OCI-LY1 (cell line): Measurements from ENCODE around the gene SLC6A3.

ENCODE experiments used
- H2AFZ ChIP-seq: fragments of 200-600 bp; sonication (generic), shearing (Covaris generic); 2 replicates; pipeline ENCODE4 v1.6.0; 2014; ENCODE audit warnings: antibody characterized with exemption, mild to moderate bottlenecking, low read length
- H3F3A ChIP-seq: fragments of 200-600 bp; sonication (generic), shearing (Covaris generic); 2 replicates; pipeline ENCODE4 v1.6.0; 2014; ENCODE audit warnings: mild to moderate bottlenecking, antibody characterized with exemption, low read length, moderate library complexity; ENCODE audit not compliant: insufficient read depth
- H3K27ac ChIP-seq: fragments of 200-600 bp; sonication (generic); 2 replicates; pipeline ENCODE4 v1.5.1; 2014; ENCODE audit warnings: low read length, mixed run types, mild to moderate bottlenecking, low read depth; ENCODE audit not compliant: poor library complexity, severe bottlenecking
- H3K27me3 ChIP-seq: fragments of 200-600 bp; sonication (generic); 2 replicates; pipeline ENCODE4 v1.6.0; 2014; ENCODE audit warnings: antibody characterized with exemption, mild to moderate bottlenecking, low read length, moderate library complexity; ENCODE audit not compliant: insufficient read depth
- H3K36me3 ChIP-seq: fragments of 200-600 bp; sonication (generic); 2 replicates; pipeline ENCODE4 v1.6.1; 2014; ENCODE audit warnings: mild to moderate bottlenecking, antibody characterized with exemption, low read length, moderate library complexity, mixed read lengths; ENCODE audit not compliant: insufficient read depth
- H3K4me1 ChIP-seq: fragments of 200-600 bp; sonication (generic); 2 replicates; pipeline ENCODE4 v1.5.1; 2014; ENCODE audit warnings: mild to moderate bottlenecking, low read length, moderate library complexity; ENCODE audit not compliant: insufficient read depth, severe bottlenecking
- H3K4me2 ChIP-seq: fragments of 200-600 bp; sonication (generic), shearing (Covaris generic); 2 replicates; pipeline ENCODE4 v1.6.1; 2014; ENCODE audit warnings: low read length
- H3K4me3 ChIP-seq: fragments of 200-600 bp; sonication (generic); 2 replicates; pipeline ENCODE4 v1.5.1; 2014; ENCODE audit warnings: low read length, low read depth, mild to moderate bottlenecking, mixed read lengths; ENCODE audit not compliant: poor library complexity, severe bottlenecking
- H3K79me2 ChIP-seq: fragments of 200-600 bp; shearing (Covaris generic); 2 replicates; pipeline ENCODE4 v1.6.1; 2016; ENCODE audit warnings: mixed run types, low read length, mixed read lengths; ENCODE audit not compliant: insufficient read depth
- H3K9ac ChIP-seq: fragments of 200-600 bp; sonication (generic), shearing (Covaris generic); 2 replicates; pipeline ENCODE4 v1.6.1; 2014; ENCODE audit warnings: mild to moderate bottlenecking, low read length, mixed read lengths
- H3K9me2 ChIP-seq: fragments of 200-600 bp; sonication (generic), shearing (Covaris generic); 2 replicates; pipeline ENCODE4 v1.6.1; 2014; ENCODE audit warnings: low read depth, mild to moderate bottlenecking, low read length, mixed read lengths
- H3K9me3 ChIP-seq: fragments of 200-600 bp; shearing (Covaris generic); 2 replicates; pipeline ENCODE4 v1.6.1; 2014; ENCODE audit warnings: low read length, mixed read lengths
- H4K20me1 ChIP-seq: fragments of 200-600 bp; sonication (generic), shearing (Covaris generic); 2 replicates; pipeline ENCODE4 v1.6.0; 2016; ENCODE audit warnings: mild to moderate bottlenecking, low read length; ENCODE audit not compliant: insufficient read depth
- CTCF ChIP-seq: fragments of 200-600 bp; sonication (generic), shearing (Covaris generic); IDR thresholded peaks from 2 replicates; pipeline ENCODE4 v1.5.1; 2017; ENCODE audit warnings: mild to moderate bottlenecking, antibody characterized with exemption, low read length, moderate library complexity, mixed read lengths
- EZH2 ChIP-seq: fragments of 200-600 bp; sonication (generic), shearing (Covaris generic); IDR thresholded peaks from 2 replicates; pipeline ENCODE4 v1.8.0; 2017; ENCODE audit warnings: borderline replicate concordance, mixed run types, mild to moderate bottlenecking, antibody characterized with exemption, low read length, moderate library complexity, mixed read lengths

The SLC6A3 gene

DNA sequence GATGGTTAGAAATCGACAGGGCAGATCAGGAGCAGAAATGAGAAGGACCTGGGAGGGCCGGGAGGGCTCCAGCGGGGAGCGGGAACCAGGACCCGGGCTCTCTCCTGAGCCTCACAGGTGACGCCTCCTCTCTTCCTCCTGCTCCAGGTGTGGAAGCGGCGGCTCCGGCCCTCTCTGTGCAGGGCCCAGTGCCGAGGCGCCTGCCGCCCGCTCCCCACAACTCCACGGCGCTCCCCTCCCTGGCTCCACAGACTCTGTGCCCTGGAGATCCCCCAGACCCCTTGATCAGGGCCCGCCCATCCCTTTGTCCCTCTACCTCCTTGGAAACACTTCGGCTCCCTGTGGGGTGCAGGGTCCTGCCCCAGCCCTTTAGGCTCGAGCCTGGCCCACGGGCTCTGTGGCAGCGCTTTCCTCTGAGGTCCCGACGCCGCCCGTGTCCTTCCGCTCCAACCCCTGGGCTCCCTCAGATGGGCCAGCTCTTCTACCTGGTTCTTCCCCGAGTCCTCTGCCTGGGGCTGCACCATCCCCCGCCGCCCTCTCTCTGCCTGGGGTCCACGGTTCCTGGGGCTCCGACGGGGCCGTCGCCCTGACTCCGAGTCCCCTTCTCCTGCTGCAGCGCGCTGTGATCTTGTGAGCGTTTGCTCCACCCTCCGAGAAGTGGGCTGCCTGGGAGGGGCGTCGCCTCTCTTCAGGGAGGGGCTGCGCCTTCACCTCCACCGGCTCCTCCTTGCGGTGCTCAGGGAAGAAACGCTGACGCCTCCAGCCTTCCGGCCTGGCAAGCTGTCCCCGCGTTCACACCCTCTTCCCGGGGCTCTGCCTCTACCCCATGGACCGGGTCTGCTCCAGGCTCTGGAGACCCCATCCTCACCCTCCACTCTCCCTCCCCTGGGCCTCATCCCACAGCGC, 22.4 kb upstream of the SLC6A3 start:
- Histone ChIP-seq H3K9me2 (no peaks in the 10 kb centered on the region), H3K9me3 (no peaks in the 10 kb centered on the region), H3K79me2 (no peaks in the 10 kb centered on the region), H3K4me2 (no peak overlapping the region), H3K27me3 (no peaks in the 10 kb centered on the region), H3F3A (no peaks in the 10 kb centered on the region), H3K9ac (no peak overlapping the region), H3K36me3 (0 out of 2 replicates have a peak, but pooled peaks cover 5% of the 10 kb centered on the region), H2AFZ (no peak overlapping the region), H3K27ac (no peak overlapping the region), H3K4me1 (no peaks in the 10 kb centered on the region), H4K20me1 (no peaks in the 10 kb centered on the region), H3K4me3 (no peak overlapping the region)
- TF ChIP-seq EZH2 (no peak), CTCF (no peak)

- Histone ChIP-seq H4K20me1 (no peaks in the 10 kb centered on the region), H3K27me3 (no peaks in the 10 kb centered on the region), H3K4me1 (no peaks in the 10 kb centered on the region), H3K27ac (no peak overlapping the region), H3K79me2 (no peaks in the 10 kb centered on the region), H3K9me3 (no peaks in the 10 kb centered on the region), H3K9me2 (no peaks in the 10 kb centered on the region), H3K4me3 (no peak overlapping the region), H2AFZ (no peak overlapping the region), H3F3A (no peaks in the 10 kb centered on the region), H3K9ac (no peak overlapping the region), H3K4me2 (no peak overlapping the region), H3K36me3 (0 out of 2 replicates have a peak, but pooled peaks cover 9% of the 10 kb centered on the region)
- TF ChIP-seq EZH2 (no peak), CTCF (no peak)
Observed at GRCh38 chr5:1466631-1467265, 21.5 kb upstream of the SLC6A3 start.

DNA sequence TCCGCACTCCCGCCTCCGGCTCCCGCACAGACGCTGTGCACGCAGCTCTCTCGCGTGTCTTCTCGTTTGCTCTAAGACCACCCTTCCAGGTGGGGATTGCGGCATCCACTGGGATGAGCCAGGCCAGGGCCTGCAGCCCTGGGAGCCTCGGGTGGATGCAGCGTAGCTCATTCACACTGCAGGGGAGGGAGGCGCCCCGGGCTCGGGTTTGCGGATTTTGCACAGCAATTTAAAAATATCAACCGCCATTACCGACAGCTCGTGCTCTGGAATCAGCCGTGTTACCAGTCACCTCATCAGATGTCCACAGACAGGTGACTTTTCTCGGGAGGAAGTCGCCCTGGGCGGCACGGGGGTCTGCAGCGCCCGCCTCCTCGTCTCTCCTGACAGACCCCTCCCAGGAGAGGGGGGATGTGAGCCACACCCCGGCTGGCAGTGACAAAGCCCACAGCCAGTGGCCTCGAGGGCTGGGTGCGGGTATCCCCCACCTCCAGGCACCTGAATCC, 20.8 kb upstream of the SLC6A3 start:
- no peaks in the 10 kb centered on the region for H3K27me3 ChIP-seq
- H3K4me1 ChIP-seq: no peaks in the 10 kb centered on the region
- H3K79me2 ChIP-seq: no peaks in the 10 kb centered on the region
- H4K20me1 ChIP-seq: no peaks in the 10 kb centered on the region
- H2AFZ ChIP-seq: no peak overlapping the region
- no peak overlapping the region for H3K4me2 ChIP-seq
- H3K9me2 ChIP-seq: no peaks in the 10 kb centered on the region
- H3K4me3 ChIP-seq: no peak overlapping the region
- TF ChIP-seq EZH2: no peak
- TF ChIP-seq CTCF: no peak
- no peak overlapping the region for H3K9ac ChIP-seq
- H3K36me3 ChIP-seq: 0 out of 2 replicates have a peak, but pooled peaks cover 9% of the 10 kb centered on the region
- H3K27ac ChIP-seq: no peak overlapping the region
- no peaks in the 10 kb centered on the region for H3F3A ChIP-seq
- H3K9me3 ChIP-seq: no peaks in the 10 kb centered on the region
